Stimulated activated CD4-positive, alpha-beta T cell treated with anti-CD3 and anti-CD28 coated beads, Interleukin-12 subunit alpha, Interleukin-12 subunit beta, amount 100 ng/mL, for 24 hours (primary cell): ENCODE data around the gene GUCY2C.

Experiments used
- DNase-seq, 2 experiments: peaks; one replicate each; pipeline ENCODE4 v3.0.0-alpha.2; 2020; ENCODE audit warnings: low read depth in 2 of 2

GUCY2C gene

DNA sequence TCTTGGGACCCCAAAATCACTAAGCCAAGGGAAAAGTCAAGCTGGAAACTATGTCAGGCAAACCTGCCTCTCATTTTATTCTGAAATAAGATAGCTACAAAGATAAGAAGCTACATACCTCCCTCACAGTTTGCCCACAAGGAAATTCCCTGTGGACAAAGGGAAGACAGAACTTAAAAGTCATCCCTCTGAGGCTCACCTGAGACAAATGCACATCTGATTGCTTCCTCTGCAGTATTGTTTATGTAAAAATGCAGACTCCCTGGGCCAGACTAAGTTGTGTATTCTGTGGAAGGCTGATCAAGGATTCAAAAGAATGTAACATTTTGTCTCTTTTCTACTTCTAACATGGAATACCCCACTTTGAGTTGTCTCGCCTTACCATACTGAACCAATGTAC lies 126.2 kb downstream of the GUCY2C start:
- DNase-seq, result no peak

DNA sequence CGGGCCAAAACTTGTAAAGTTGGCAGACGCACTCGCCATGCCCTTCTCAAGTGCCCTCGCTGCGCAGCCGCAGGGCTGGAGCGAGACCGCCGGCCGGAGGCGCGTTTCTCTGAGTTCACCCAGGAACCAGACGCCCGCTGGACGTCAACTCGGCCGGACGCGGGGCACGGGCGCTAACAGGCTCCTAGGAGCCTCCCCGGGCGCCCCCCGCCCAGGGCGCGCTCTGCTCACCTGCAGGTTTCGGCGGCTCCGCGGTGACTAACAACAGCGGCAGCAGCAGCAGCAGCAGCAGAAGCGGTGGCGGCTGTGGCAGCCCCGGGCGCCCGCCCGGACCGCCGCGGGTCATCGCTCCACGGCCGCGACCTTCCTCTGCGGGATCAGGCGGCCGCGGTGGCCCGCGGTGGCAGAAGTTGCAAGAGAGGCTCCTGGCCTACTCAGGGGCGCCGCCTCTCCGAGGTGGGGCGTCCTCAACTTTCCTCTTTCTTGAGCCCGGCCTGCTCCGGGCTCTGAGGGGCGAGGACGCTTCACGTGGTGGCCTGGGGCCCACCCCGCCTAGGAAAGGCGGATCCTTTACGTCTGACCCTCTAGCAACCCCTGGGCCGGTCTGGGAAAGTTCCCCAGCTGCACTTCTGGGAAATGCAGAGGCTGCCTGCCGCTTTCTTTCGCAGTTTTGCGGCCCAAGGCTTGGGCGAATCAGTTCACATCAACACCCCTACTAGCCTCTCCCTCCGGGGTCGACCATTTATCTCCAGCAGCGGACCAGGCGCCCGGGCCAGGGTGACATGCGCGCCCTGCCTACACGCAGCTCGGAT lies 128.8 kb downstream of the GUCY2C start, which contains the start of gene PLBD1:
Gene PLBD1, minus strand, starts transcription at position 533 of the 812 bp plus-strand sequence. Its CDS starts 187 bp downstream, at position 346.
- DNase-seq, result no peak

- DNase-seq, result no peak
These were observed 132.0 kb downstream of the GUCY2C start for GRCh38 chr12:14564336-14564959.

DNA sequence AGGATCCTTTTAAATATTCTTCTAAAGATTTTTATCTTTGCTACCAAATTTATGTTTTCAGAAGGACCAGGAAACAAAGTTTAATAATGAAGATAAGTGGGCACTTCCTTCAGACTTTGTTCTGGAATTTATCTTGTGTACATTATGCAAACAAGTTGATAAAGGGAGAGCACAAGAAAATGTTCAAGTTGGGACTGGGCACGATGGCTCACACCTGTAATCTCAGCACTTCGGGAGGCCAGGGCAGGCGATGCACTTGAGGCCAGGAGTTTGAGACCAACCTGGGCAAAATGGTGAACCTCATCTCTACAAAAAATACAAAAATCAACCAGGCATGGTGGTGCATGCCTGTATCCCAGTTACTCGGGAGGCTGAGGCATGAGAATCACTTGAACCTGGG lies 133.4 kb downstream of the GUCY2C start:
- DNase-seq, result no peak
